WTC11 (cell line): Measurements from ENCODE around the gene TMEM81. TPM values are rescaled to one million over a fixed set of nuclear protein-coding genes. Genes with fewer than 3 reads are reported as not detected.

Experiments
- ATAC-seq: fragments of 200-7000 bp; cut with Tn5 transposase; 2 replicates; pipeline ENCODE4 v1.10.0; 2021; ENCODE audit warnings: mild to moderate bottlenecking, moderate library complexity
- CTCF ChIA-PET: fragments of 300-600 bp; sonication (Branson Sonifier 250); formaldehyde crosslinking; loops from one replicate; lab custom pipeline; 2021; ENCODE audit warnings: antibody characterized with exemption; lab: Charles Lee
- POLR2A ChIA-PET: fragments of 350-600 bp; sonication (Branson Sonifier 250); formaldehyde crosslinking; loops from one replicate; lab custom pipeline; 2021; ENCODE audit warnings: antibody characterized with exemption; lab: Charles Lee
- DNase-seq: peaks from one replicate; pipeline ENCODE4 v3.0.0; 2021; ENCODE audit warnings: low spot score
- H3K27ac Mint-ChIP-seq: 2 replicates; pipeline ENCODE4 v1.8.0; 2021; ENCODE audit warnings: mixed read lengths
- H3K27me3 Mint-ChIP-seq: 2 replicates; pipeline ENCODE4 v1.8.0; 2021; ENCODE audit warnings: low read depth, mild to moderate bottlenecking, moderate library complexity, mixed read lengths
- H3K36me3 Mint-ChIP-seq: 2 replicates; pipeline ENCODE4 v1.8.0; 2021; ENCODE audit warnings: mixed read lengths
- H3K4me1 Mint-ChIP-seq: 2 replicates; pipeline ENCODE4 v1.8.0; 2022; ENCODE audit warnings: mixed read lengths
- H3K4me3 Mint-ChIP-seq: 2 replicates; pipeline ENCODE4 v1.8.0; 2021; ENCODE audit warnings: mild to moderate bottlenecking, moderate library complexity, mixed read lengths
- H3K9me3 Mint-ChIP-seq: 2 replicates; pipeline ENCODE4 v1.8.0; 2021; ENCODE audit warnings: mixed read lengths
- CTCF ChIP-seq: fragments of 200-600 bp; IDR thresholded peaks from 2 replicates; pipeline ENCODE4 v1.8.0; 2022; ENCODE audit warnings: antibody characterized with exemption
- FOXJ3 ChIP-seq: sonication (generic); formaldehyde crosslinking; IDR thresholded peaks from 2 replicates; pipeline ENCODE4 v1.9.0; 2021; ENCODE audit warnings: missing genetic modification reagents, mild to moderate bottlenecking, borderline replicate concordance
- GRHL2 ChIP-seq: fragments of 250-450 bp; sonication (Bioruptor Pico); IDR thresholded peaks from 2 replicates; pipeline ENCODE4 v1.8.0; 2022; ENCODE audit warnings: mild to moderate bottlenecking, moderate library complexity; ENCODE audit not compliant: insufficient replicate concordance, severe bottlenecking
- IRF1 ChIP-seq: sonication (generic); formaldehyde crosslinking; IDR thresholded peaks from 2 replicates; pipeline ENCODE4 v1.8.0; 2023; ENCODE audit warnings: missing genetic modification reagents
- JAZF1 ChIP-seq: fragments of 250-450 bp; sonication (Bioruptor Pico); IDR thresholded peaks from 2 replicates; pipeline ENCODE4 v1.9.0; 2021; ENCODE audit warnings: moderate library complexity, mild to moderate bottlenecking, inconsistent platforms
- MAX ChIP-seq: sonication (generic); formaldehyde crosslinking; IDR thresholded peaks from 2 replicates; pipeline ENCODE4 v1.8.0; 2022; ENCODE audit warnings: mild to moderate bottlenecking, missing genetic modification reagents
- MXD4 ChIP-seq: fragments of 250-450 bp; sonication (Bioruptor Pico); IDR thresholded peaks from 2 replicates; pipeline ENCODE4 v1.8.0; 2021; ENCODE audit warnings: mild to moderate bottlenecking, moderate library complexity, borderline replicate concordance
- MYBL2 ChIP-seq: sonication (generic); formaldehyde crosslinking; IDR thresholded peaks from 2 replicates; pipeline ENCODE4 v1.8.1; 2023; ENCODE audit warnings: mild to moderate bottlenecking, moderate library complexity, missing genetic modification reagents
- NFYB ChIP-seq: sonication (generic); formaldehyde crosslinking; conservative IDR thresholded peaks from 2 replicates; pipeline ENCODE4 v1.8.0; 2022; ENCODE audit warnings: low read depth, missing genetic modification reagents
- PREB ChIP-seq: sonication (generic); formaldehyde crosslinking; IDR thresholded peaks from 2 replicates; pipeline ENCODE4 v1.8.1; 2022; ENCODE audit warnings: mild to moderate bottlenecking, missing genetic modification reagents, moderate library complexity, borderline replicate concordance
- RELA ChIP-seq: sonication (generic); formaldehyde crosslinking; IDR thresholded peaks from 2 replicates; pipeline ENCODE4 v1.8.1; 2022; ENCODE audit warnings: missing genetic modification reagents, mild to moderate bottlenecking, borderline replicate concordance
- STAT6 ChIP-seq: sonication (generic); formaldehyde crosslinking; conservative IDR thresholded peaks from 2 replicates; pipeline ENCODE4 v1.8.1; 2023; ENCODE audit warnings: mild to moderate bottlenecking, low read depth, missing genetic modification reagents, moderate library complexity
- TEAD4 ChIP-seq: sonication (generic); formaldehyde crosslinking; IDR thresholded peaks from 2 replicates; pipeline ENCODE4 v1.8.0; 2022; ENCODE audit warnings: mild to moderate bottlenecking, missing genetic modification reagents
- ZMAT4 ChIP-seq: fragments of 250-450 bp; sonication (Bioruptor Pico); IDR thresholded peaks from 2 replicates; pipeline ENCODE4 v1.9.0; 2021; ENCODE audit warnings: mild to moderate bottlenecking
- ZNF138 ChIP-seq: sonication (generic); formaldehyde crosslinking; conservative IDR thresholded peaks from 2 replicates; pipeline ENCODE4 v1.8.1; 2022; ENCODE audit warnings: mild to moderate bottlenecking, moderate library complexity, missing genetic modification reagents
- ZNF396 ChIP-seq: fragments of 250-450 bp; sonication (Bioruptor Pico); IDR thresholded peaks from 2 replicates; pipeline ENCODE4 v1.8.0; 2021; ENCODE audit warnings: mild to moderate bottlenecking, moderate library complexity, borderline replicate concordance
- ZNF671 ChIP-seq: fragments of 250-450 bp; sonication (Bioruptor Pico); IDR thresholded peaks from 2 replicates; pipeline ENCODE4 v1.8.0; 2021; ENCODE audit warnings: mild to moderate bottlenecking
- total RNA-seq: library from RNA; stranded (reverse); gene quantifications from 3 replicates; pipeline ENCODE4 v1.2.3, GENCODE V29; 2021
- TF ChIP-seq, protein P1 (sequence below): sonication (generic); formaldehyde crosslinking; IDR thresholded peaks from 2 replicates; pipeline ENCODE4 v1.8.0; 2022; ENCODE audit warnings: mild to moderate bottlenecking, missing genetic modification reagents

Gene TMEM81
- total RNA-seq, 1 experiment from 2014 or later, result 7.5 TPM

- TF ChIP-seq JAZF1 (no peak), MXD4 (CRISPR knock-in tag) (no peak), TEAD4 (CRISPR knock-in tag) (no peak), ZNF138 (CRISPR knock-in tag) (no peak), ZNF396 (CRISPR knock-in tag) (no peak), GRHL2 (CRISPR knock-in tag) (no peak), ZNF671 (CRISPR knock-in tag) (no peak)
These were observed 6.3 kb downstream of the TMEM81 start (continued) for GRCh38 chr1:205077934-205078311.

DNA sequence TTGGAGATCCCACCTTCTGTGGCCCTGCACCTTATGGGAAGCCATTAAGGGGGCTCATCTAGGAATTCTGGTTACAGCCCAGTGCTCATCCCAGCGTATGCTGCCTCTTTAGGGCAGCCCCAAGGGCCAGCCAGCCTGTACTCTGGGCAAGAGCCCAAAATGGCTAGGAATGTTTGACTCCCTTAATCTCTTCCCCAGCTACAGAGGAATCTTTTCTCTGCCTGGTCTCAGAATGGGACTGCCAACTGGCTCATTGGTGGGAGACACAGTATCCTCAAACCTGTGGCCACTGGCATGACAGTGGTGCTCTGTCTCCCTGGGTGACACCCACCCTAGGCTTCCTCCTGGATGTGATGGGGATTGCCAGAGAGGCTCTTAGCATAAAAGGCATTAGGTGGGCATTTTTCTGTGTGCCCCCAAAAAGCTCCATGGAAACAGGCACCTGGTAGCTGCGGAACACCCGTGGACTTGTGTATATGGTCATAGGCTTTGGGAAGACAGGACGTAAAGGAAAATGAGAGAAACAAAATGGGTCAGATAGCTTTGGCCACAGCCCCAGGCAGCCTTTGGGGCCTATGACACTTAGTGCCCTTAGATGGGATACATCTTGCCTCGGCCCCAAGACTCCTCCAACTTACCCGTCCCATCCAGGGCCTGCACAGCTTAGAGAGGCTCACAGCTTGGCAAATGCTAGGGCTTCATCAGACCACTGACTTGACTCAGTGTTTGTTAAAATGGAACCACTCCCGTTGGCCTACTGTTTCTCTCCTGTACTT, 6.9 kb downstream of the TMEM81 start:
- Mint-ChIP-seq H3K4me3 (no peak overlapping the region), H3K4me1 (no peaks in the 10 kb centered on the region), H3K9me3 (no peaks in the 10 kb centered on the region), H3K27ac (no peak overlapping the region), H3K27me3 (no peaks in the 10 kb centered on the region), H3K36me3 (no peaks in the 10 kb centered on the region)
- DNase-seq (no peak), ATAC-seq (no peak)
- ChIA-PET POLR2A (no interaction called here), CTCF (interaction anchor here (0.8 to 12.0 kb wide), 5 partner anchors 11 to 179 kb away, joined by 3 to 109 read pairs (median 4); no protein-coding TSS in a partner anchor)
- TF ChIP-seq MYBL2 (CRISPR knock-in tag) (no peak), ZMAT4 (CRISPR knock-in tag) (no peak), FOXJ3 (no peak), IRF1 (CRISPR knock-in tag) (no peak), PREB (CRISPR knock-in tag) (no peak), NFYB (CRISPR knock-in tag) (no peak), CTCF (no peak), ZNF671 (CRISPR knock-in tag) (no peak), MAX (CRISPR knock-in tag) (no peak), RELA (CRISPR knock-in tag) (no peak), STAT6 (CRISPR knock-in tag) (no peak), MXD4 (CRISPR knock-in tag) (no peak)
- TF ChIP-seq, protein P1, sequence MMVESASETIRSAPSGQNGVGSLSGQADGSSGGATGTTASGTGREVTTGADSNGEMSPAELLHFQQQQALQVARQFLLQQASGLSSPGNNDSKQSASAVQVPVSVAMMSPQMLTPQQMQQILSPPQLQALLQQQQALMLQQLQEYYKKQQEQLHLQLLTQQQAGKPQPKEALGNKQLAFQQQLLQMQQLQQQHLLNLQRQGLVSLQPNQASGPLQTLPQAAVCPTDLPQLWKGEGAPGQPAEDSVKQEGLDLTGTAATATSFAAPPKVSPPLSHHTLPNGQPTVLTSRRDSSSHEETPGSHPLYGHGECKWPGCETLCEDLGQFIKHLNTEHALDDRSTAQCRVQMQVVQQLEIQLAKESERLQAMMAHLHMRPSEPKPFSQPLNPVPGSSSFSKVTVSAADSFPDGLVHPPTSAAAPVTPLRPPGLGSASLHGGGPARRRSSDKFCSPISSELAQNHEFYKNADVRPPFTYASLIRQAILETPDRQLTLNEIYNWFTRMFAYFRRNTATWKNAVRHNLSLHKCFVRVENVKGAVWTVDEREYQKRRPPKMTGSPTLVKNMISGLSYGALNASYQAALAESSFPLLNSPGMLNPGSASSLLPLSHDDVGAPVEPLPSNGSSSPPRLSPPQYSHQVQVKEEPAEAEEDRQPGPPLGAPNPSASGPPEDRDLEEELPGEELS, result no peak
